H9 (cell line): ENCODE data around the gene SLC4A5. TPM values are rescaled to one million over a fixed set of nuclear protein-coding genes. Genes with fewer than 3 reads are reported as not detected.

Experiments used
- DNase-seq: peaks from one replicate; pipeline ENCODE4 v3.0.0-alpha.2; 2017
- H2AFZ ChIP-seq: one replicate; pipeline ENCODE4 v1.6.1; 2013; ENCODE audit warnings: mild to moderate bottlenecking, low read length, control low read depth, moderate library complexity
- H2AK5ac ChIP-seq: 2 replicates; pipeline ENCODE4 v1.6.1; 2013; ENCODE audit warnings: low read length, control low read depth, mixed read lengths; ENCODE audit not compliant: insufficient read length
- H2BK120ac ChIP-seq: one replicate; pipeline ENCODE4 v1.6.1; 2013; ENCODE audit warnings: low read depth, mild to moderate bottlenecking, low read length, control low read depth, inconsistent platforms; ENCODE audit not compliant: poor library complexity, severe bottlenecking
- H2BK12ac ChIP-seq: 2 replicates; pipeline ENCODE4 v1.6.1; 2013; ENCODE audit warnings: low read length, control low read depth, mixed read lengths, low read depth; ENCODE audit not compliant: insufficient read length
- H2BK15ac ChIP-seq: 2 replicates; pipeline ENCODE4 v1.6.1; 2013; ENCODE audit warnings: low read depth, low read length, control low read depth
- H2BK20ac ChIP-seq: one replicate; pipeline ENCODE4 v1.6.1; 2013; ENCODE audit warnings: low read depth, mild to moderate bottlenecking, low read length, control low read depth, inconsistent platforms; ENCODE audit not compliant: poor library complexity, severe bottlenecking
- H2BK5ac ChIP-seq: 2 replicates; pipeline ENCODE4 v1.6.1; 2013; ENCODE audit warnings: low read length, control low read depth, mixed read lengths; ENCODE audit not compliant: insufficient read length
- H3K14ac ChIP-seq: 2 replicates; pipeline ENCODE4 v1.6.1; 2013; ENCODE audit warnings: low read length, control low read depth; ENCODE audit not compliant: insufficient read depth
- H3K18ac ChIP-seq: 2 replicates; pipeline ENCODE4 v1.6.1; 2013; ENCODE audit warnings: low read depth, mild to moderate bottlenecking, mixed read lengths, low read length, control low read depth; ENCODE audit not compliant: insufficient read length
- H3K23ac ChIP-seq: 2 replicates; pipeline ENCODE4 v1.6.1; 2013; ENCODE audit warnings: low read length, control low read depth, mixed read lengths, low read depth; ENCODE audit not compliant: insufficient read length
- H3K23me2 ChIP-seq: 2 replicates; pipeline ENCODE4 v1.6.1; 2013; ENCODE audit warnings: low read depth, mild to moderate bottlenecking, mixed read lengths, low read length, control low read depth; ENCODE audit not compliant: insufficient read length, poor library complexity, severe bottlenecking
- H3K27ac ChIP-seq: 2 replicates; pipeline ENCODE4 v1.5.1; 2013; ENCODE audit warnings: low read length, control low read depth, mixed read lengths, low read depth; ENCODE audit not compliant: insufficient read length
- H3K27me3 ChIP-seq: 2 replicates; pipeline ENCODE4 v1.6.1; 2013; ENCODE audit warnings: low read length, control low read depth, inconsistent platforms; ENCODE audit not compliant: insufficient read depth
- H3K4ac ChIP-seq: 2 replicates; pipeline ENCODE4 v1.6.1; 2013; ENCODE audit warnings: low read depth, mild to moderate bottlenecking, control low read depth, inconsistent platforms, low read length, moderate library complexity
- H3K4me1 ChIP-seq: 2 replicates; pipeline ENCODE4 v1.6.1; 2013; ENCODE audit warnings: low read length, control low read depth, inconsistent platforms; ENCODE audit not compliant: insufficient read depth
- H3K4me2 ChIP-seq: 2 replicates; pipeline ENCODE4 v1.6.1; 2013; ENCODE audit warnings: low read length, control low read depth, mixed read lengths; ENCODE audit not compliant: insufficient read length, insufficient read depth
- H3K56ac ChIP-seq: 2 replicates; pipeline ENCODE4 v1.6.1; 2013; ENCODE audit warnings: low read depth, mild to moderate bottlenecking, mixed read lengths, low read length, control low read depth; ENCODE audit not compliant: insufficient read length
- H3K79me1 ChIP-seq: 2 replicates; pipeline ENCODE4 v1.6.1; 2013; ENCODE audit warnings: low read depth, mild to moderate bottlenecking, moderate library complexity, low read length, control low read depth, inconsistent platforms; ENCODE audit not compliant: insufficient read depth, poor library complexity, severe bottlenecking
- H3K79me2 ChIP-seq: 2 replicates; pipeline ENCODE4 v1.6.1; 2013; ENCODE audit warnings: low read length, control low read depth, inconsistent platforms; ENCODE audit not compliant: insufficient read depth
- H3K9ac ChIP-seq: 2 replicates; pipeline ENCODE4 v1.6.1; 2013; ENCODE audit warnings: low read length, control low read depth, mixed read lengths; ENCODE audit not compliant: insufficient read length; ENCODE audit errors: extremely low read depth
- H3K9me3 ChIP-seq: one replicate; pipeline ENCODE4 v1.6.1; 2013; ENCODE audit warnings: low read depth, low read length, inconsistent platforms; ENCODE audit not compliant: control insufficient read depth
- H3T11ph ChIP-seq: one replicate; pipeline ENCODE4 v1.6.1; 2013; ENCODE audit warnings: mild to moderate bottlenecking, low read length, control low read depth, inconsistent platforms
- H4K20me1 ChIP-seq: one replicate; pipeline ENCODE4 v1.6.1; 2013; ENCODE audit not compliant: control insufficient read depth, insufficient read length, insufficient read depth
- H4K5ac ChIP-seq: 2 replicates; pipeline ENCODE4 v1.6.1; 2013; ENCODE audit warnings: low read depth, mild to moderate bottlenecking, mixed read lengths, low read length, control low read depth; ENCODE audit not compliant: insufficient read length
- H4K8ac ChIP-seq: replicated peaks from 2 replicates; pipeline ENCODE4 v1.6.1; 2013; ENCODE audit warnings: low read length, control low read depth, mixed read lengths, low read depth; ENCODE audit not compliant: insufficient read length
- H4K91ac ChIP-seq: 2 replicates; pipeline ENCODE4 v1.6.1; 2013; ENCODE audit warnings: low read depth, mild to moderate bottlenecking, moderate library complexity, mixed read lengths, low read length, control low read depth; ENCODE audit not compliant: insufficient read length
- H3K27ac Mint-ChIP-seq, 3 experiments: 2 replicates in 2 of 3; 3 replicates in 1 of 3; pipeline ENCODE4 v1.8.0; 2020 to 2021; ENCODE audit warnings: mixed read lengths in 3 of 3, mild to moderate bottlenecking in 1 of 3, moderate library complexity in 1 of 3
- H3K27me3 Mint-ChIP-seq: 2 replicates; pipeline ENCODE4 v1.8.0; 2021; ENCODE audit warnings: low read depth, mild to moderate bottlenecking, moderate library complexity, mixed read lengths
- H3K36me3 Mint-ChIP-seq, 3 experiments: 2 replicates in 2 of 3; 3 replicates in 1 of 3; pipeline ENCODE4 v1.8.0; 2020 to 2021; ENCODE audit warnings: low read depth in 3 of 3, mixed read lengths in 3 of 3; ENCODE audit not compliant: insufficient read depth in 1 of 3
- H3K4me1 Mint-ChIP-seq, 2 experiments: 2 replicates each; pipeline ENCODE4 v1.8.0; 2020; ENCODE audit warnings: mixed read lengths in 2 of 2
- H3K4me3 Mint-ChIP-seq, 2 experiments: 2 replicates in 1 of 2; 3 replicates in 1 of 2; pipeline ENCODE4 v1.8.0; 2020 to 2021; ENCODE audit warnings: mild to moderate bottlenecking in 2 of 2, mixed read lengths in 2 of 2, moderate library complexity in 1 of 2
- H3K9me3 Mint-ChIP-seq, 2 experiments: 2 replicates in 1 of 2; 3 replicates in 1 of 2; pipeline ENCODE4 v1.8.0; 2020; ENCODE audit warnings: mild to moderate bottlenecking in 2 of 2, mixed read lengths in 2 of 2, moderate library complexity in 1 of 2
- WGBS: extraction: QIAGEN DNeasy Blood & Tissue Kit; methylation state at CpG from one replicate; pipeline ENCODE4 v1.1.7; 2013; ENCODE audit warnings: missing lambda C conversion rate, low lambda C conversion rate, mixed read lengths; ENCODE audit not compliant: insufficient read length; ENCODE audit errors: extremely low coverage; 5-methylcytosine and 5-hydroxymethylcytosine counted together
- total RNA-seq: library from RNA; stranded (reverse); gene quantifications from 2 replicates; pipeline ENCODE4 v1.2.1, GENCODE V29; 2021
- TF ChIP-seq, protein P1 (sequence below): fragments of 200-600 bp; sonication (generic); conservative IDR thresholded peaks from 3 replicates; pipeline ENCODE4 v1.8.0; 2021; ENCODE audit warnings: antibody characterized with exemption, mild to moderate bottlenecking

The SLC4A5 gene
- total RNA-seq, 1 experiment from 2014 or later: 0.50 TPM

GRCh38 chr2:74349889-74350288 is 6.7 kb upstream of the SLC4A5 start:
- H3K27ac ChIP-seq: no peak overlapping the region
- no peak overlapping the region for H2BK20ac ChIP-seq
- H3K9ac ChIP-seq: no peak overlapping the region
- no peak overlapping the region for H2BK5ac ChIP-seq
- H3K4ac ChIP-seq: no peak overlapping the region
- no peak overlapping the region for H4K91ac ChIP-seq
- no peak overlapping the region for H3K4me3 Mint-ChIP-seq
- no peak overlapping the region for H3K23ac ChIP-seq
- no peak overlapping the region for H2BK15ac ChIP-seq
- H3K4me2 ChIP-seq: no peak overlapping the region
- H3K27ac Mint-ChIP-seq: no peak overlapping the region
- no peak overlapping the region for H2BK120ac ChIP-seq
- H4K20me1 ChIP-seq: no peaks in the 10 kb centered on the region
- WGBS: no CpG with 5 or more reads among the region's 4 CpGs
- H2AK5ac ChIP-seq: no peak overlapping the region
- H3K14ac ChIP-seq: no peak overlapping the region
- TF ChIP-seq, protein P1, sequence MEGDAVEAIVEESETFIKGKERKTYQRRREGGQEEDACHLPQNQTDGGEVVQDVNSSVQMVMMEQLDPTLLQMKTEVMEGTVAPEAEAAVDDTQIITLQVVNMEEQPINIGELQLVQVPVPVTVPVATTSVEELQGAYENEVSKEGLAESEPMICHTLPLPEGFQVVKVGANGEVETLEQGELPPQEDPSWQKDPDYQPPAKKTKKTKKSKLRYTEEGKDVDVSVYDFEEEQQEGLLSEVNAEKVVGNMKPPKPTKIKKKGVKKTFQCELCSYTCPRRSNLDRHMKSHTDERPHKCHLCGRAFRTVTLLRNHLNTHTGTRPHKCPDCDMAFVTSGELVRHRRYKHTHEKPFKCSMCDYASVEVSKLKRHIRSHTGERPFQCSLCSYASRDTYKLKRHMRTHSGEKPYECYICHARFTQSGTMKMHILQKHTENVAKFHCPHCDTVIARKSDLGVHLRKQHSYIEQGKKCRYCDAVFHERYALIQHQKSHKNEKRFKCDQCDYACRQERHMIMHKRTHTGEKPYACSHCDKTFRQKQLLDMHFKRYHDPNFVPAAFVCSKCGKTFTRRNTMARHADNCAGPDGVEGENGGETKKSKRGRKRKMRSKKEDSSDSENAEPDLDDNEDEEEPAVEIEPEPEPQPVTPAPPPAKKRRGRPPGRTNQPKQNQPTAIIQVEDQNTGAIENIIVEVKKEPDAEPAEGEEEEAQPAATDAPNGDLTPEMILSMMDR: no peak
- H3K9me3 Mint-ChIP-seq: no peaks in the 10 kb centered on the region
- H3K9me3 ChIP-seq: no peaks in the 10 kb centered on the region
- no peak overlapping the region for H3K56ac ChIP-seq
- no peaks in the 10 kb centered on the region for H3K4me1 ChIP-seq
- 0 out of 4 replicates have a peak, but pooled peaks cover 0 to 3% of the 10 kb centered on the region in 2 experiments for H3K4me1 Mint-ChIP-seq
- no peaks in the 10 kb centered on the region for H3K79me2 ChIP-seq
- no peaks in the 10 kb centered on the region for H3K23me2 ChIP-seq
- H2AFZ ChIP-seq: no peak overlapping the region
- H3K27me3 ChIP-seq: no peaks in the 10 kb centered on the region
- H3T11ph ChIP-seq: no peak overlapping the region
- no peak overlapping the region for H2BK12ac ChIP-seq
- H3K36me3 Mint-ChIP-seq: 0 out of 7 replicates have a peak, but pooled peaks cover 0 to 4% (median 0%) of the 10 kb centered on the region in 3 experiments
- no peaks in the 10 kb centered on the region for H3K79me1 ChIP-seq
- no peak for DNase-seq
- H4K5ac ChIP-seq: no peak overlapping the region
- H4K8ac ChIP-seq: no peak overlapping the region
- no peaks in the 10 kb centered on the region for H3K27me3 Mint-ChIP-seq
- no peak overlapping the region for H3K18ac ChIP-seq
